T-cell (primary cell): ENCODE data around the gene IZUMO1. TPM values are rescaled to one million over a fixed set of nuclear protein-coding genes. Genes with fewer than 3 reads are reported as not detected.
A peak's percentile ranks its signal among the peaks of the same experiment; 100 is the strongest.

Experiments
- ATAC-seq, 4 experiments: fragments of 200-7000 bp in 3 of 4; fragments of 150-1000 bp in 1 of 4; cut with Tn5 transposase; replicated peaks in 1 of 4; 1 replicate in 3 of 4; 2 replicates in 1 of 4; pipeline ENCODE4 v1.10.0; 2021; ENCODE audit warnings: moderate library complexity in 3 of 4, mild to moderate bottlenecking in 2 of 4, moderate number of reproducible peaks in 1 of 4
- CTCF ChIA-PET, 2 donors: fragments of 300-600 bp; sonication (Branson Sonifier 250); formaldehyde crosslinking; loops; one replicate each; lab custom pipeline; 2022; ENCODE audit warnings: antibody characterized with exemption in 2 of 2; lab: Charles Lee
- POLR2A ChIA-PET, 2 donors: fragments of 300-600 bp; sonication (Branson Sonifier 250); formaldehyde crosslinking; loops; one replicate each; lab custom pipeline; 2022; ENCODE audit warnings: antibody characterized with exemption in 2 of 2; lab: Charles Lee
- DNase-seq, 35 experiments: peaks; one replicate each; pipeline versions ENCODE4 v3.0.0 to v3.0.0-alpha.2; 2013 to 2023
- H3K27ac ChIP-seq: one replicate; pipeline ENCODE4 v1.5.1; 2013; ENCODE audit warnings: low read length
- H3K27me3 ChIP-seq, 2 experiments: replicated peaks in 1 of 2; 1 replicate in 1 of 2; 2 replicates in 1 of 2; pipeline versions ENCODE4 v1.6.1 to v1.7.0; 2013; ENCODE audit warnings: low read length in 1 of 2, mixed read lengths in 1 of 2; ENCODE audit not compliant: control insufficient read depth in 2 of 2, insufficient read depth in 2 of 2; ENCODE audit errors: extremely low read depth in 1 of 2
- H3K36me3 ChIP-seq, 2 donors: 1 replicate in 1 of 2; 2 replicates in 1 of 2; pipeline versions ENCODE4 v1.6.1 to v1.7.0; 2013; ENCODE audit warnings: low read length in 1 of 2; ENCODE audit not compliant: control insufficient read depth in 2 of 2, insufficient read depth in 1 of 2; ENCODE audit errors: extremely low read depth in 1 of 2
- H3K4me1 ChIP-seq, 2 experiments: 1 replicate in 1 of 2; 2 replicates in 1 of 2; pipeline versions ENCODE4 v1.6.1 to v1.7.0; 2013; ENCODE audit warnings: low read length in 2 of 2, mixed read lengths in 1 of 2; ENCODE audit not compliant: insufficient read depth in 2 of 2, control insufficient read depth in 1 of 2; ENCODE audit errors: extremely low read depth in 1 of 2
- H3K4me3 ChIP-seq, 2 donors: 1 replicate in 1 of 2; 2 replicates in 1 of 2; pipeline versions ENCODE4 v1.5.1 to v1.7.0; 2013; ENCODE audit warnings: mild to moderate bottlenecking in 2 of 2, low read length in 1 of 2, moderate library complexity in 1 of 2; ENCODE audit not compliant: control insufficient read depth in 1 of 2; ENCODE audit errors: extremely low read depth in 1 of 2
- H3K9me3 ChIP-seq: 2 replicates; pipeline ENCODE4 v1.7.0; 2013
- H3K27ac Mint-ChIP-seq, 2 donors: one replicate each; pipeline ENCODE4 v1.8.0; 2020 to 2021; ENCODE audit warnings: mild to moderate bottlenecking in 2 of 2, mixed read lengths in 2 of 2
- H3K27me3 Mint-ChIP-seq, 2 donors: one replicate each; pipeline ENCODE4 v1.8.0; 2021 to 2022; ENCODE audit warnings: mixed read lengths in 2 of 2
- H3K36me3 Mint-ChIP-seq: one replicate; pipeline ENCODE4 v1.8.0; 2021; ENCODE audit warnings: mixed read lengths
- H3K4me1 Mint-ChIP-seq, 3 donors: one replicate each; pipeline ENCODE4 v1.8.0; 2020 to 2022; ENCODE audit warnings: mixed read lengths in 3 of 3, mild to moderate bottlenecking in 1 of 3
- H3K4me3 Mint-ChIP-seq, 3 donors: one replicate each; pipeline ENCODE4 v1.8.0; 2020 to 2022; ENCODE audit warnings: mild to moderate bottlenecking in 3 of 3, mixed read lengths in 3 of 3, moderate library complexity in 3 of 3
- H3K9me3 Mint-ChIP-seq, 3 donors: one replicate each; pipeline ENCODE4 v1.8.0; 2020 to 2022; ENCODE audit warnings: mixed read lengths in 3 of 3
- WGBS: methylation state at CpG from one replicate; pipeline ENCODE4 v1.1.5; 2013; ENCODE audit warnings: missing lambda C conversion rate; ENCODE audit not compliant: insufficient coverage; 5-methylcytosine and 5-hydroxymethylcytosine counted together
- total RNA-seq, 35 experiments: library from RNA in 6 of 35; stranded (reverse) in 6 of 35; fragments of 120-200 nt in 1 of 35; gene quantifications; one replicate each; pipeline versions ENCODE4 v1.2.1 to v1.2.4 and lab custom pipeline; 2013 to 2026

IZUMO1 gene
- total RNA-seq, 5 donors from 2014 or later (not counting 1 experiment from before 2014, with no cell fraction given) = not detected

GRCh38 chr19:48713864-48714755, 32.6 kb downstream of the IZUMO1 start:
- Mint-ChIP-seq H3K27me3 (no peaks in the 10 kb centered on the region), H3K9me3 (no peaks in the 10 kb centered on the region), H3K4me3 (peak overlapping the region; percentile 84 to 86 (median 85)), H3K4me1 (peaks cover 16 to 21% (median 17%) of the 10 kb centered on the region in 3 donors), H3K36me3 (no peaks in the 10 kb centered on the region), H3K27ac (peak overlapping the region; percentile 79 to 80)
- Histone ChIP-seq H3K4me3 (peak overlapping the region; percentile 60 to 74), H3K27ac (peak overlapping the region; percentile 69), H3K9me3 (no peaks in the 10 kb centered on the region), H3K27me3 (no peaks in the 10 kb centered on the region), H3K4me1 (peaks cover 2 to 21% of the 10 kb centered on the region in 2 experiments), H3K36me3 (no peaks in the 10 kb centered on the region)
- ATAC-seq = peak; percentile 92 to 95 (median 94)
- ChIA-PET CTCF (interaction anchor here (0.5 to 0.7 kb wide), 2 partner anchors 22 to 114 kb away, joined by 3 to 4 read pairs; no protein-coding TSS in a partner anchor), POLR2A (interaction anchor here in 1 of 2 donors (0.5 kb wide), 1 partner anchor 17 kb away, joined by 8 read pairs; no protein-coding TSS in a partner anchor)
- peak; percentile 90 to 98 (median 95) for DNase-seq
- WGBS = 1% methylated on average over 57 of the region's 67 CpGs

- Mint-ChIP-seq H3K27me3 (no peaks in the 10 kb centered on the region), H3K36me3 (no peaks in the 10 kb centered on the region), H3K27ac (peak overlapping the region in 1 of 2 donors; percentile 79), H3K4me1 (peaks cover 17 to 20% (median 18%) of the 10 kb centered on the region in 3 donors), H3K9me3 (no peaks in the 10 kb centered on the region), H3K4me3 (peak overlapping the region; percentile 84 to 86 (median 85))
- DNase-seq (peak in 1 of 35 experiments; percentile 33), ATAC-seq (no peak)
- POLR2A ChIA-PET = no interaction called here
- H3K27ac ChIP-seq = no peak overlapping the region
- CTCF ChIA-PET = interaction anchor here in 1 of 2 donors (0.5 to 0.8 kb wide), 2 partner anchors 75 to 643 kb away, joined by 3 to 7 read pairs; no protein-coding TSS in a partner anchor
- H3K4me1 ChIP-seq = peaks cover 2 to 21% of the 10 kb centered on the region in 2 experiments
- no peaks in the 10 kb centered on the region for H3K9me3 ChIP-seq
- WGBS = 5% methylated on average over 13 of the region's 25 CpGs
- H3K36me3 ChIP-seq = no peaks in the 10 kb centered on the region
- no peaks in the 10 kb centered on the region for H3K27me3 ChIP-seq
- peak overlapping the region; percentile 60 to 74 for H3K4me3 ChIP-seq
Observed at GRCh38 chr19:48713041-48713863, 33.5 kb downstream of the IZUMO1 start.

GRCh38 chr19:48711106-48711662, 35.5 kb downstream of the IZUMO1 start:
- Histone ChIP-seq H3K4me3 (no peak overlapping the region), H3K4me1 (peaks cover 2 to 21% of the 10 kb centered on the region in 2 experiments), H3K36me3 (peaks cover 0 to 2% of the 10 kb centered on the region in 2 donors), H3K27ac (no peak overlapping the region), H3K27me3 (no peaks in the 10 kb centered on the region), H3K9me3 (no peaks in the 10 kb centered on the region)
- CTCF ChIA-PET = interaction anchor here in 1 of 2 donors (0.7 kb wide), 1 partner anchor 308 kb away, joined by 8 read pairs; no protein-coding TSS in a partner anchor
- H3K4me1 Mint-ChIP-seq = peaks cover 17 to 23% (median 20%) of the 10 kb centered on the region in 3 donors
- H3K27me3 Mint-ChIP-seq = no peaks in the 10 kb centered on the region
- WGBS = 95% methylated on average over 2 of the region's 4 CpGs
- H3K9me3 Mint-ChIP-seq = no peaks in the 10 kb centered on the region
- H3K36me3 Mint-ChIP-seq = peaks cover 7% of the 10 kb centered on the region
- ATAC-seq = no peak
- DNase-seq = no peak
- H3K4me3 Mint-ChIP-seq = no peak overlapping the region
- POLR2A ChIA-PET = no interaction called here
- H3K27ac Mint-ChIP-seq = no peak overlapping the region

GRCh38 chr19:48708471-48708870, 38.2 kb downstream of the IZUMO1 start:
- no peaks in the 10 kb centered on the region for H3K27me3 Mint-ChIP-seq

GRCh38 chr19:48705431-48705830, 41.3 kb downstream of the IZUMO1 start:
- no peak overlapping the region for H3K27ac ChIP-seq
- peaks cover 3 to 6% of the 10 kb centered on the region in 2 donors for H3K36me3 ChIP-seq
- POLR2A ChIA-PET = no interaction called here
- WGBS = no CpG with 5 or more reads among the region's 2 CpGs
- ATAC-seq = no peak
- H3K27me3 ChIP-seq = peaks cover 0 to 4% of the 10 kb centered on the region in 2 experiments
- DNase-seq = no peak
- no peaks in the 10 kb centered on the region for H3K4me1 ChIP-seq
- no peak overlapping the region for H3K4me3 ChIP-seq
- peaks cover 0 to 7% (median 0%) of the 10 kb centered on the region in 3 donors for H3K4me1 Mint-ChIP-seq
- no peak overlapping the region for H3K4me3 Mint-ChIP-seq
- no peak overlapping the region for H3K27ac Mint-ChIP-seq
- peaks cover 38% of the 10 kb centered on the region for H3K36me3 Mint-ChIP-seq
- no peaks in the 10 kb centered on the region for H3K9me3 Mint-ChIP-seq
- H3K9me3 ChIP-seq = no peaks in the 10 kb centered on the region
- CTCF ChIA-PET = no interaction called here
- no peaks in the 10 kb centered on the region for H3K27me3 Mint-ChIP-seq

More at GRCh38 chr19:48708471-48708870, 38.2 kb downstream of the IZUMO1 start:
- H3K4me3 ChIP-seq = no peak overlapping the region
- DNase-seq = no peak
- peaks cover 0 to 9% of the 10 kb centered on the region in 2 experiments for H3K4me1 ChIP-seq
- H3K9me3 Mint-ChIP-seq = no peaks in the 10 kb centered on the region
- ATAC-seq = no peak
- no peak overlapping the region for H3K4me3 Mint-ChIP-seq
- peaks cover 0 to 6% of the 10 kb centered on the region in 2 donors for H3K36me3 ChIP-seq
- H3K4me1 Mint-ChIP-seq = peaks cover 7 to 16% (median 8%) of the 10 kb centered on the region in 3 donors
- no peak overlapping the region for H3K27ac Mint-ChIP-seq
- WGBS = 96% methylated on average over 11 of the region's 11 CpGs
- ChIA-PET CTCF (no interaction called here), POLR2A (no interaction called here)
- no peaks in the 10 kb centered on the region for H3K9me3 ChIP-seq
- no peak overlapping the region for H3K27ac ChIP-seq
- peaks cover 23% of the 10 kb centered on the region for H3K36me3 Mint-ChIP-seq
- H3K27me3 ChIP-seq = no peaks in the 10 kb centered on the region
